ENCODE measurements around the gene CCDC188.

The CCDC188 gene

GRCh38 chr22:20148414-20148813 lies 2.4 kb downstream of the CCDC188 start:
- no peak for DNase-seq (ENCODE audit: low spot score)

GRCh38 chr22:20147237-20147988 lies 3.4 kb downstream of the CCDC188 start:
- DNase-seq (ENCODE audit: low spot score): no peak

- DNase-seq (ENCODE audit: low spot score): no peak
Observed at GRCh38 chr22:20146777-20147176, 4.1 kb downstream of the CCDC188 start.

- DNase-seq (ENCODE audit: low spot score): no peak
Observed at GRCh38 chr22:20145832-20146223, 5.0 kb downstream of the CCDC188 start.

GRCh38 chr22:20145206-20145831 lies 5.5 kb downstream of the CCDC188 start:
- DNase-seq (ENCODE audit: low spot score): no peak

- no peak for DNase-seq (ENCODE audit: low spot score)
Observed at GRCh38 chr22:20143883-20144665, 6.8 kb downstream of the CCDC188 start.

GRCh38 chr22:20142711-20143621 lies 7.9 kb downstream of the CCDC188 start:
- DNase-seq (ENCODE audit: low spot score): no peak

GRCh38 chr22:20141186-20142077 lies 9.4 kb downstream of the CCDC188 start:
- no peak for DNase-seq (ENCODE audit: low spot score)

- no peak for DNase-seq (ENCODE audit: low spot score)
Observed at GRCh38 chr22:20140521-20140964, 10.3 kb downstream of the CCDC188 start.

- no peak for DNase-seq (ENCODE audit: low spot score)
Observed at GRCh38 chr22:20140107-20140445, 10.8 kb downstream of the CCDC188 start.

GRCh38 chr22:20139391-20140106 lies 11.3 kb downstream of the CCDC188 start:
- DNase-seq (ENCODE audit: low spot score): no peak

- no peak for DNase-seq (ENCODE audit: low spot score)
Observed at GRCh38 chr22:20138868-20139267, 12.0 kb downstream of the CCDC188 start.

- no peak for DNase-seq (ENCODE audit: low spot score)
Observed at GRCh38 chr22:20138417-20138738, 12.5 kb downstream of the CCDC188 start.

- no peak for DNase-seq (ENCODE audit: low spot score)
Observed at GRCh38 chr22:20137671-20138416, 13.0 kb downstream of the CCDC188 start.

- DNase-seq (ENCODE audit: low spot score): no peak
Observed at GRCh38 chr22:20137113-20137512, 13.7 kb downstream of the CCDC188 start.

GRCh38 chr22:20136603-20136873 lies 14.3 kb downstream of the CCDC188 start:
- no peak for DNase-seq (ENCODE audit: low spot score)

GRCh38 chr22:20135806-20136602 lies 14.9 kb downstream of the CCDC188 start:
- DNase-seq (ENCODE audit: low spot score): no peak

GRCh38 chr22:20135265-20135664 lies 15.6 kb downstream of the CCDC188 start:
- no peak for DNase-seq (ENCODE audit: low spot score)

- no peak for DNase-seq (ENCODE audit: low spot score)
Observed at GRCh38 chr22:20133930-20134549, 16.8 kb downstream of the CCDC188 start.
